BLaER1 treated with 17β-estradiol and CSF1 and Interleukin-3, amounts not matched to agents 10 nM and 100 nM (cell line): ENCODE results near the gene VPS8.
A peak's percentile ranks its signal among the peaks of the same experiment; 100 is the strongest.

Experiments
- H3K27ac ChIP-seq, 11 experiments: shearing (Covaris generic); formaldehyde crosslinking; 2 replicates each; pipeline ENCODE4 v1.8.1; 2022
- H3K27me3 ChIP-seq, 11 experiments: shearing (Covaris generic); formaldehyde crosslinking; 2 replicates each; pipeline ENCODE4 v1.8.1; 2022
- H3K36me3 ChIP-seq, 11 experiments: shearing (Covaris generic); formaldehyde crosslinking; 2 replicates each; pipeline ENCODE4 v1.8.1; 2022
- H3K4me1 ChIP-seq, 10 experiments: shearing (Covaris generic); formaldehyde crosslinking; 2 replicates each; pipeline ENCODE4 v1.8.1; 2022
- H3K4me2 ChIP-seq, 11 experiments: shearing (Covaris generic); formaldehyde crosslinking; 2 replicates each; pipeline ENCODE4 v1.8.1; 2022
- H3K4me3 ChIP-seq, 10 experiments: shearing (Covaris generic); formaldehyde crosslinking; 2 replicates each; pipeline ENCODE4 v1.8.1; 2022
- H3K9ac ChIP-seq, 11 experiments: shearing (Covaris generic); formaldehyde crosslinking; 2 replicates each; pipeline ENCODE4 v1.8.1; 2022
- H3K9me3 ChIP-seq, 11 experiments: shearing (Covaris generic); formaldehyde crosslinking; replicated peaks in 1 of 11; 2 replicates each; pipeline ENCODE4 v1.8.1; 2022
- H4K20me1 ChIP-seq, 11 experiments: shearing (Covaris generic); formaldehyde crosslinking; 2 replicates each; pipeline ENCODE4 v1.8.1; 2022
- Cebpa-rat ChIP-seq, 11 experiments: shearing (Covaris generic); IDR thresholded peaks; 2 replicates each; pipeline ENCODE4 v1.8.1; 2022

Gene VPS8

GRCh38 chr3:184805351-184806038 lies 6.5 kb upstream of the VPS8 start:
- peak overlapping the region in 8 of 11 experiments; percentile 3 to 89 (median 80); a peak in 15 of 22 replicates for H3K27ac ChIP-seq
- peak in 3 of 11 experiments; percentile 21 to 52 (median 49); a peak in 5 of 22 replicates for TF ChIP-seq Cebpa-rat (IDR thresholded peaks at IDR 0.05)
- H3K36me3 ChIP-seq, result no peaks in the 10 kb centered on the region
- H3K4me2 ChIP-seq, result peak overlapping the region in 8 of 11 experiments; percentile 2 to 84 (median 77); a peak in 16 of 22 replicates
- H3K27me3 ChIP-seq, result no peaks in the 10 kb centered on the region
- H3K4me3 ChIP-seq, result no peak overlapping the region
- peaks cover 12 to 51% (median 23%) of the 10 kb centered on the region in 10 experiments; a peak in 18 of 20 replicates for H3K4me1 ChIP-seq
- no peaks in the 10 kb centered on the region for H3K9me3 ChIP-seq
- H3K9ac ChIP-seq, result peak overlapping the region in 6 of 11 experiments; percentile 23 to 69 (median 57); a peak in 8 of 22 replicates
- no peaks in the 10 kb centered on the region for H4K20me1 ChIP-seq

- peak overlapping the region in 3 of 11 experiments; percentile 78 to 89 (median 85); a peak in 6 of 22 replicates for H3K27ac ChIP-seq
- no peak for TF ChIP-seq Cebpa-rat (IDR thresholded peaks at IDR 0.05)
These were observed 5.2 kb upstream of the VPS8 start for GRCh38 chr3:184806567-184807271.

GRCh38 chr3:184807549-184807948 lies 4.4 kb upstream of the VPS8 start:
- no peak overlapping the region for H3K27ac ChIP-seq
- no peaks in the 10 kb centered on the region for H3K36me3 ChIP-seq
- H3K27me3 ChIP-seq, result no peaks in the 10 kb centered on the region
- no peaks in the 10 kb centered on the region for H3K9me3 ChIP-seq
- peak overlapping the region in 2 of 11 experiments; percentile 55 to 65; a peak in 4 of 22 replicates for H3K4me2 ChIP-seq
- H3K4me1 ChIP-seq, result peaks cover 22 to 62% (median 35%) of the 10 kb centered on the region in 10 experiments
- H3K9ac ChIP-seq, result no peak overlapping the region
- no peak for TF ChIP-seq Cebpa-rat (IDR thresholded peaks at IDR 0.05)
- no peak overlapping the region for H3K4me3 ChIP-seq
- peaks cover 0 to 2% (median 0%) of the 10 kb centered on the region in 11 experiments; a peak in 1 of 22 replicates for H4K20me1 ChIP-seq

More at GRCh38 chr3:184806567-184807271, 5.2 kb upstream of the VPS8 start:
- H3K4me1 ChIP-seq, result peaks cover 21 to 61% (median 34%) of the 10 kb centered on the region in 10 experiments; a peak in 19 of 20 replicates
- H3K4me2 ChIP-seq, result peak overlapping the region in 3 of 11 experiments; percentile 80 to 84 (median 83); a peak in 7 of 22 replicates
- H3K36me3 ChIP-seq, result no peaks in the 10 kb centered on the region
- no peaks in the 10 kb centered on the region for H4K20me1 ChIP-seq
- H3K9me3 ChIP-seq, result no peaks in the 10 kb centered on the region
- no peaks in the 10 kb centered on the region for H3K27me3 ChIP-seq
- H3K4me3 ChIP-seq, result no peak overlapping the region
- no peak overlapping the region for H3K9ac ChIP-seq

GRCh38 chr3:184808021-184808420 lies 3.9 kb upstream of the VPS8 start:
- Histone ChIP-seq H3K27ac (no peak overlapping the region), H3K4me2 (peak overlapping the region in 2 of 11 experiments; percentile 55 to 65; a peak in 4 of 22 replicates), H3K27me3 (no peaks in the 10 kb centered on the region), H3K36me3 (no peaks in the 10 kb centered on the region), H3K4me3 (no peak overlapping the region), H3K9me3 (no peaks in the 10 kb centered on the region), H3K4me1 (peaks cover 23 to 66% (median 40%) of the 10 kb centered on the region in 10 experiments), H3K9ac (no peak overlapping the region; a peak in 1 of 22 replicates), H4K20me1 (peaks cover 0 to 7% (median 0%) of the 10 kb centered on the region in 11 experiments; a peak in 4 of 22 replicates)
- no peak for TF ChIP-seq Cebpa-rat (IDR thresholded peaks at IDR 0.05)

GRCh38 chr3:184810146-184810545 lies 1.8 kb upstream of the VPS8 start:
- TF ChIP-seq Cebpa-rat (IDR thresholded peaks at IDR 0.05), result no peak
- no peak overlapping the region for H3K4me3 ChIP-seq
- H4K20me1 ChIP-seq, result peaks cover 0 to 10% (median 0%) of the 10 kb centered on the region in 11 experiments; a peak in 7 of 22 replicates
- no peaks in the 10 kb centered on the region for H3K27me3 ChIP-seq
- H3K9ac ChIP-seq, result no peak overlapping the region
- H3K36me3 ChIP-seq, result no peaks in the 10 kb centered on the region
- H3K9me3 ChIP-seq, result no peaks in the 10 kb centered on the region
- no peak overlapping the region for H3K27ac ChIP-seq
- H3K4me1 ChIP-seq, result peaks cover 27 to 68% (median 41%) of the 10 kb centered on the region in 10 experiments
- H3K4me2 ChIP-seq, result no peak overlapping the region

GRCh38 chr3:184811034-184811433 lies 932 bp upstream of the VPS8 start:
- Histone ChIP-seq H3K4me2 (peak overlapping the region; percentile 25 to 100 (median 71); a peak in 21 of 22 replicates), H3K9ac (no peak overlapping the region; a peak in 1 of 22 replicates)
- no peak for TF ChIP-seq Cebpa-rat (IDR thresholded peaks at IDR 0.05)

GRCh38 chr3:184811663-184811998 lies 335 bp upstream of the VPS8 start:
- Histone ChIP-seq H3K4me3 (peak overlapping the region in 8 of 10 experiments; percentile 73 to 96 (median 86); a peak in 14 of 20 replicates), H3K9ac (peak overlapping the region in 7 of 11 experiments; percentile 83 to 92 (median 86); a peak in 8 of 22 replicates), H3K27ac (peak overlapping the region in 7 of 11 experiments; percentile 33 to 91 (median 83); a peak in 11 of 22 replicates)

More at GRCh38 chr3:184811034-184811433, 932 bp upstream of the VPS8 start:
- Histone ChIP-seq H4K20me1 (peaks cover 0 to 15% (median 0%) of the 10 kb centered on the region in 11 experiments; a peak in 7 of 22 replicates), H3K36me3 (peaks cover 0 to 8% (median 5%) of the 10 kb centered on the region in 11 experiments; a peak in 11 of 22 replicates), H3K9me3 (no peaks in the 10 kb centered on the region), H3K4me3 (no peak overlapping the region), H3K27ac (peak overlapping the region in 6 of 11 experiments; percentile 5 to 91 (median 81); a peak in 7 of 22 replicates), H3K27me3 (no peaks in the 10 kb centered on the region), H3K4me1 (peaks cover 21 to 66% (median 32%) of the 10 kb centered on the region in 10 experiments)

GRCh38 chr3:184812662-184813042 lies 686 bp downstream of the VPS8 start:
- peaks cover 4 to 16% (median 13%) of the 10 kb centered on the region in 11 experiments; a peak in 17 of 22 replicates for H3K36me3 ChIP-seq
- H3K9me3 ChIP-seq, result no peaks in the 10 kb centered on the region
- H4K20me1 ChIP-seq, result peaks cover 0 to 27% (median 0%) of the 10 kb centered on the region in 11 experiments; a peak in 7 of 22 replicates
- peak overlapping the region in 10 of 11 experiments; percentile 70 to 91 (median 78); a peak in 19 of 22 replicates for H3K27ac ChIP-seq
- peak overlapping the region; percentile 94 to 100 (median 99) for H3K4me2 ChIP-seq
- peak overlapping the region; percentile 73 to 96 (median 88) for H3K4me3 ChIP-seq
- H3K4me1 ChIP-seq, result peaks cover 21 to 62% (median 30%) of the 10 kb centered on the region in 10 experiments
- TF ChIP-seq Cebpa-rat (IDR thresholded peaks at IDR 0.05), result no peak
- peak overlapping the region; percentile 75 to 92 (median 86) for H3K9ac ChIP-seq
- no peaks in the 10 kb centered on the region for H3K27me3 ChIP-seq

More at GRCh38 chr3:184811663-184811998, 335 bp upstream of the VPS8 start:
- Histone ChIP-seq H3K4me1 (peaks cover 21 to 64% (median 30%) of the 10 kb centered on the region in 10 experiments), H4K20me1 (peaks cover 0 to 20% (median 0%) of the 10 kb centered on the region in 11 experiments; a peak in 7 of 22 replicates), H3K27me3 (no peaks in the 10 kb centered on the region), H3K9me3 (no peaks in the 10 kb centered on the region), H3K36me3 (peaks cover 4 to 14% (median 11%) of the 10 kb centered on the region in 11 experiments; a peak in 17 of 22 replicates), H3K4me2 (peak overlapping the region; percentile 25 to 100 (median 71); a peak in 21 of 22 replicates)
- no peak for TF ChIP-seq Cebpa-rat (IDR thresholded peaks at IDR 0.05)
